Right atrium auricular region (tissue), 2 donors: Measurements from ENCODE around the gene PPP1R9B. TPM values are rescaled to one million over a fixed set of nuclear protein-coding genes. Genes with fewer than 3 reads are reported as not detected.

Source experiments
- DNase-seq: peaks from one replicate; pipeline ENCODE4 v3.0.0-alpha.2; 2019; ENCODE audit warnings: low spot score
- H3K27ac ChIP-seq, 2 donors: fragments of 200-600 bp; sonication (generic); 1 replicate in 1 of 2; 2 replicates in 1 of 2; pipeline ENCODE4 v1.5.1; 2016 to 2019
- H3K27me3 ChIP-seq, 2 donors: fragments of 200-600 bp; sonication (generic); one replicate each; pipeline versions ENCODE4 v1.5.1 to v1.6.0; 2017 to 2019
- H3K36me3 ChIP-seq: fragments of 200-600 bp; sonication (generic); one replicate; pipeline ENCODE4 v1.5.1; 2016
- H3K4me1 ChIP-seq, 2 donors: fragments of 200-600 bp; sonication (generic); one replicate each; pipeline versions ENCODE4 v1.5.1 to v1.6.0; 2017 to 2019
- H3K4me3 ChIP-seq, 2 donors: fragments of 200-600 bp; sonication (generic); 1 replicate in 1 of 2; 2 replicates in 1 of 2; pipeline ENCODE4 v1.5.1; 2017 to 2019; ENCODE audit warnings: mild to moderate bottlenecking in 1 of 2, moderate library complexity in 1 of 2
- H3K9me3 ChIP-seq, 2 donors: fragments of 200-600 bp; sonication (generic); one replicate each; pipeline ENCODE4 v1.5.1; 2019
- CTCF ChIP-seq, 2 donors: fragments of 200-600 bp; sonication (generic); IDR thresholded peaks; one replicate each; pipeline ENCODE4 v1.5.1; 2019; ENCODE audit warnings: antibody characterized with exemption in 2 of 2
- total RNA-seq, 2 donors: library from RNA; depleted of rRNA; stranded (reverse); fragments of >200 nt; gene quantifications; one replicate each; pipeline ENCODE4 v1.1.0, GENCODE V29; 2016

The PPP1R9B gene
- total RNA-seq, 2 donors from 2014 or later = 16.9 to 24.2 TPM

GRCh38 chr17:50185631-50186471 is 35.4 kb upstream of the PPP1R9B start:
- H3K27me3 ChIP-seq = no peaks in the 10 kb centered on the region
- no peak for DNase-seq
- no peaks in the 10 kb centered on the region for H3K4me1 ChIP-seq
- no peak overlapping the region for H3K4me3 ChIP-seq
- H3K36me3 ChIP-seq = peaks cover 30% of the 10 kb centered on the region
- H3K9me3 ChIP-seq = no peaks in the 10 kb centered on the region
- TF ChIP-seq CTCF (IDR thresholded peaks at IDR 0.05) = no peak
- no peak overlapping the region for H3K27ac ChIP-seq

GRCh38 chr17:50184611-50185398 is 34.3 kb upstream of the PPP1R9B start:
- Histone ChIP-seq H3K4me1 (no peaks in the 10 kb centered on the region), H3K9me3 (no peaks in the 10 kb centered on the region), H3K27ac (peak overlapping the region; percentile 35 to 46), H3K4me3 (no peak overlapping the region), H3K27me3 (no peaks in the 10 kb centered on the region), H3K36me3 (peaks cover 19% of the 10 kb centered on the region)
- peak; percentile 87 for DNase-seq
- no peak for TF ChIP-seq CTCF (IDR thresholded peaks at IDR 0.05)

- peak overlapping the region; percentile 4 to 46 for H3K27ac ChIP-seq
- no peaks in the 10 kb centered on the region for H3K27me3 ChIP-seq
- H3K4me1 ChIP-seq = no peaks in the 10 kb centered on the region
- peaks cover 12% of the 10 kb centered on the region for H3K36me3 ChIP-seq
- H3K4me3 ChIP-seq = no peak overlapping the region
- no peaks in the 10 kb centered on the region for H3K9me3 ChIP-seq
- no peak for DNase-seq
- no peak for TF ChIP-seq CTCF (IDR thresholded peaks at IDR 0.05)
Measured at GRCh38 chr17:50184064-50184463, 33.6 kb upstream of the PPP1R9B start.

GRCh38 chr17:50183421-50183994 is 33.0 kb upstream of the PPP1R9B start:
- no peak for DNase-seq
- Histone ChIP-seq H3K36me3 (peaks cover 6% of the 10 kb centered on the region), H3K27ac (peak overlapping the region in 1 of 2 donors; percentile 4), H3K9me3 (no peaks in the 10 kb centered on the region), H3K27me3 (no peaks in the 10 kb centered on the region), H3K4me3 (no peak overlapping the region), H3K4me1 (peaks cover 0 to 5% of the 10 kb centered on the region in 2 donors)
- TF ChIP-seq CTCF (IDR thresholded peaks at IDR 0.05) = no peak

GRCh38 chr17:50182783-50183420 is 32.4 kb upstream of the PPP1R9B start:
- H3K4me3 ChIP-seq = no peak overlapping the region
- no peak for DNase-seq

More at GRCh38 chr17:50182783-50183420, 32.4 kb upstream of the PPP1R9B start:
- peaks cover 3% of the 10 kb centered on the region for H3K36me3 ChIP-seq
- H3K27ac ChIP-seq = peak overlapping the region in 1 of 2 donors; percentile 4
- H3K4me1 ChIP-seq = peaks cover 0 to 11% of the 10 kb centered on the region in 2 donors
- no peaks in the 10 kb centered on the region for H3K27me3 ChIP-seq
- no peak for TF ChIP-seq CTCF (IDR thresholded peaks at IDR 0.05)
- no peaks in the 10 kb centered on the region for H3K9me3 ChIP-seq
